ENCODE results near the gene MALRD1. TPM values are rescaled to one million over a fixed set of nuclear protein-coding genes. Genes with fewer than 3 reads are reported as not detected.

Gene MALRD1
- total RNA-seq, 4 donors from 2014 or later = 0.75 to 2.4 (median 0.82) TPM; not detected in 1

DNA sequence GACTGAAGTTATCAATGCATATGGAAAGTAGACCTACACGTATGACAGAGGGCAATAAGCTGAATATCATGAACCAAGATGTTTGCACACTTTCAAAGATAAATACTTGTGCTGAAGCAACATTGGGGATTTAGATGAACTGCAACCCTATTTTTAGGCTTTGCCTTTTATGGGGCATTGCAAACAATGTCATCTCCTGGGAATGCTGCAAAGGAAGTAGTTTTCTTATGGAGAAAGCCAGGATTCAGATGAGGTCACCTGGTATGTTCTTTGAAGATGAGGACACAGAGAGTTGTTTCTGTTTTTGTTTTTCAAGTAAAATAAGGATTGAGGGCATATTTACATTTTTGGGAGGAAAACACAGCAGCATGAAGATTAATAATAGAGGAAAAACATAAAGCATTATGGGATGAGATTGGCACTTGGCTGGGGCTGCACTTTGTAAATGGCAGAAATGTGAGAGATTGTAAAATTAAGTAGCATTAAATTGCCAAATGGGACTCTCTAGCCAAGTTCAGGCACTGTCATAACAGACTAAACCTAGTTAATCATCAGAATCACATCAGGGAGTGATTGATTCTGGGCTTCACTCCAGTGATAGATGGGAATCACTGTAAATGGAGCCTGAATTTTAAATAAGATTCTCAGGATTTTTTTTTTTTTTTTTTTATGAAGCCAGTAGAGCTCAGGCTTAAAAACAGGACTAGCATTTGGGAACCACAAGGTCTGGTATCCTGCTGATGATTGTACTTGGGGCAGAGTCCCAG is 63.1 kb downstream of the MALRD1 start:
- H3K4me1 ChIP-seq = no peaks in the 10 kb centered on the region
- peaks cover 3 to 4% of the 10 kb centered on the region in 2 donors for H3K9me3 ChIP-seq
- in situ Hi-C loops (cut with MboI; ENCODE audit: low pct_ligation_motif_present in 1 of 4, low pct_unique_long_range_greater_than_20kb in 1 of 4, low sequenced_read_pairs in 3 of 4) = no loop called here
- H3K36me3 ChIP-seq = no peaks in the 10 kb centered on the region
- H3K4me3 ChIP-seq = no peak overlapping the region
- TF ChIP-seq POLR2A (IDR thresholded peaks at IDR 0.05) = no peak
- TF ChIP-seq, protein P1, sequence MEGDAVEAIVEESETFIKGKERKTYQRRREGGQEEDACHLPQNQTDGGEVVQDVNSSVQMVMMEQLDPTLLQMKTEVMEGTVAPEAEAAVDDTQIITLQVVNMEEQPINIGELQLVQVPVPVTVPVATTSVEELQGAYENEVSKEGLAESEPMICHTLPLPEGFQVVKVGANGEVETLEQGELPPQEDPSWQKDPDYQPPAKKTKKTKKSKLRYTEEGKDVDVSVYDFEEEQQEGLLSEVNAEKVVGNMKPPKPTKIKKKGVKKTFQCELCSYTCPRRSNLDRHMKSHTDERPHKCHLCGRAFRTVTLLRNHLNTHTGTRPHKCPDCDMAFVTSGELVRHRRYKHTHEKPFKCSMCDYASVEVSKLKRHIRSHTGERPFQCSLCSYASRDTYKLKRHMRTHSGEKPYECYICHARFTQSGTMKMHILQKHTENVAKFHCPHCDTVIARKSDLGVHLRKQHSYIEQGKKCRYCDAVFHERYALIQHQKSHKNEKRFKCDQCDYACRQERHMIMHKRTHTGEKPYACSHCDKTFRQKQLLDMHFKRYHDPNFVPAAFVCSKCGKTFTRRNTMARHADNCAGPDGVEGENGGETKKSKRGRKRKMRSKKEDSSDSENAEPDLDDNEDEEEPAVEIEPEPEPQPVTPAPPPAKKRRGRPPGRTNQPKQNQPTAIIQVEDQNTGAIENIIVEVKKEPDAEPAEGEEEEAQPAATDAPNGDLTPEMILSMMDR (IDR thresholded peaks at IDR 0.05) = no peak
- TF ChIP-seq POLR2AphosphoS5 (IDR thresholded peaks at IDR 0.05) = no peak
- TF ChIP-seq EP300 (IDR thresholded peaks at IDR 0.05; ENCODE audit: low read depth) = no peak
- DNase-seq = no peak
- no peaks in the 10 kb centered on the region for H3K27me3 ChIP-seq
- intact Hi-C loops (cut with DNase I; ENCODE audit: low total_unique reads) = no loop called here
- no peak overlapping the region for H3K27ac ChIP-seq
- WGBS, 2 donors (ENCODE audit: low coverage in 1 of 2) = 56 to 70% methylated on average over 1 of the region's 1 CpG

DNA sequence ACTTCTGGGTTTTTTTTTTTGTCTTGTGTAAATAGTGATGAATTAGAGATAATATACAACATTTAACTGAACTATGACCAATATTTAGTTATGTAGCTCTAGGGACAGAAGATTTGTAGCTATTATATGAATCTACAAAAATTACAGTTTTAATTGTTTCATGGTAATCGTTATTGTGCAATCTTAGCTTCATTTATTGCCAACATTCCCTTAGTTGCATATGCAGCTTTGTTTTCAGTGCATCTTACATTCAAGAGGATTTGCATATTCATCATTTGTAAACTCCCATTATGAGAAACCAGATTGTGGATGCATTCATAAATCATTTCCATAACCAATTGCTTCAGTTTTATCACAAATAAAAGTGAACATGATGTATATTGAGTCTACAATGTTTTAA is 68.8 kb downstream of the MALRD1 start:
- intact Hi-C loops (cut with DNase I; ENCODE audit: low total_unique reads) (no loop called here), in situ Hi-C loops (cut with MboI; ENCODE audit: low pct_ligation_motif_present in 1 of 4, low pct_unique_long_range_greater_than_20kb in 1 of 4, low sequenced_read_pairs in 3 of 4) (no loop called here)
- DNase-seq = no peak
- H3K27ac ChIP-seq = no peak overlapping the region
- H3K36me3 ChIP-seq = no peaks in the 10 kb centered on the region
- TF ChIP-seq POLR2AphosphoS5 (IDR thresholded peaks at IDR 0.05) (no peak), POLR2A (IDR thresholded peaks at IDR 0.05) (no peak), EP300 (IDR thresholded peaks at IDR 0.05; ENCODE audit: low read depth) (no peak)
- TF ChIP-seq, protein P1 (IDR thresholded peaks at IDR 0.05) = no peak
- H3K4me1 ChIP-seq = no peaks in the 10 kb centered on the region
- 86 to 88% methylated on average over 1 of the region's 1 CpG for WGBS, 2 donors (ENCODE audit: low coverage in 1 of 2)
- H3K9me3 ChIP-seq = no peaks in the 10 kb centered on the region
- no peaks in the 10 kb centered on the region for H3K27me3 ChIP-seq
- no peak overlapping the region for H3K4me3 ChIP-seq

DNA sequence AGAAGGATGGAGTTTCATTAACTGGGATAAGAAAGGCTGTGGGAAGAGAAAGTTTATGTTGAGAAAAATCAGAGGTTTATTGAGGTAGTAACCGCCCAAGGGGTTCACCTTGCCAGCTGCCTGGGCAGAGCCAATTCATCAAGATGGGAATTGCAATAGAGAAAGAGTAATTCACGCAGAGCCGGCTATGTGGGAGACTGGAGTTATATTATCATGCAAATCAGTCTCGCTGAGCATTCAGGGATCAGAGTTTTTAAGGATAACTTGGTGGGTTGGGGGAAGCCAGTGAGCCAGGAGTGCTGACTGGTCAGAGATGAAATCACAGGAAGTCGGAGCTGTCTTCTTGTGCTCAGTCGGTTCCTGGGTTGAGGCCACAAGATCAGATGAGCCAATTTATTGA is 70.6 kb downstream of the MALRD1 start:
- Histone ChIP-seq H3K27me3 (no peaks in the 10 kb centered on the region), H3K9me3 (no peaks in the 10 kb centered on the region), H3K4me3 (no peak overlapping the region), H3K36me3 (no peaks in the 10 kb centered on the region), H3K4me1 (no peaks in the 10 kb centered on the region), H3K27ac (no peak overlapping the region)
- intact Hi-C loops (cut with DNase I; ENCODE audit: low total_unique reads) (no loop called here), in situ Hi-C loops (cut with MboI; ENCODE audit: low pct_ligation_motif_present in 1 of 4, low pct_unique_long_range_greater_than_20kb in 1 of 4, low sequenced_read_pairs in 3 of 4) (no loop called here)
- 78 to 86% methylated on average over 3 to 6 of the region's 6 CpGs for WGBS, 2 donors (ENCODE audit: low coverage in 1 of 2)
- TF ChIP-seq, protein P1 (IDR thresholded peaks at IDR 0.05) = no peak
- no peak for DNase-seq

DNA sequence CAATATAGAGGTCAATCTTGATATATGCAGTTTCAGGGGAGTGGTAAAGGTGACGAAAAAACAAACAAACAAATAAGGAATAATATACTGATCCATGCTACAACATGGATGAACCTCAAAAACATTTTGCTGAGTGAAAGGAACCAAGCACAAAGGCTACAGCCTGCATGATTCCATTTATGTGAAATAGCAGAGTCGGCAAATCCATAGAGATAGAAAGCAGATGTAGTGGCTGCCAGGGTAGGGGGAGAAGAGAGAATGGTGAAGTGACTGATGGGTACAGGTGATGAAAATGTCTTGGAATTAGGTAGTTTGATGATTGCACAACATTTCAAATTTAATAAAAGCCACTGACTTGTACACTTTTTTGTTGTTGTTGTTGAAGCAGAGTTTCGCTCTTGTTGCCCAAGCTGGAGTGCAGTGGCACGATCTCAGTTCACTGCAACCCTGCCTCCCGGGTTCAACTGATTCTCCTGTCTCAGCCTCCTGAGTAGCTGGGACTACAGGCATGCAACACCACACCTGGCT is 71.8 kb downstream of the MALRD1 start:
- intact Hi-C loops (cut with DNase I; ENCODE audit: low total_unique reads) = no loop called here
- 84 to 85% methylated on average over 5 of the region's 5 CpGs for WGBS, 2 donors (ENCODE audit: low coverage in 1 of 2)
- H3K9me3 ChIP-seq = no peaks in the 10 kb centered on the region
- no peak overlapping the region for H3K27ac ChIP-seq
- TF ChIP-seq POLR2A (IDR thresholded peaks at IDR 0.05) = no peak
- no peak for TF ChIP-seq POLR2AphosphoS5 (IDR thresholded peaks at IDR 0.05)
- TF ChIP-seq, protein P1 (IDR thresholded peaks at IDR 0.05) = no peak
- TF ChIP-seq EP300 (IDR thresholded peaks at IDR 0.05; ENCODE audit: low read depth) = no peak
- DNase-seq = no peak
- no peak overlapping the region for H3K4me3 ChIP-seq
- in situ Hi-C loops (cut with MboI; ENCODE audit: low pct_ligation_motif_present in 1 of 4, low pct_unique_long_range_greater_than_20kb in 1 of 4, low sequenced_read_pairs in 3 of 4) = no loop called here
- H3K27me3 ChIP-seq = no peaks in the 10 kb centered on the region
- no peaks in the 10 kb centered on the region for H3K36me3 ChIP-seq
- no peaks in the 10 kb centered on the region for H3K4me1 ChIP-seq
